Osteoblast (primary cell): ENCODE data around the gene SLF1. TPM values are rescaled to one million over a fixed set of nuclear protein-coding genes. Genes with fewer than 3 reads are reported as not detected.
"Not testable (repeated sequence)": the region's sequence is repeated elsewhere in the genome, so short reads cannot be mapped to it uniquely, and the experiment has no call there.

ENCODE experiments used
- DNase-seq: peaks from one replicate; pipeline ENCODE4 v3.0.0; 2011; ENCODE audit warnings: low spot score, mixed read lengths; ENCODE audit not compliant: insufficient read length; ENCODE audit errors: missing footprints
- H2AFZ ChIP-seq: 2 replicates; pipeline ENCODE4 v1.6.0; 2011; ENCODE audit warnings: mild to moderate bottlenecking, low read length
- H3K27ac ChIP-seq: 2 replicates; pipeline ENCODE4 v1.5.1; 2011; ENCODE audit warnings: mild to moderate bottlenecking, low read depth, low read length, moderate library complexity
- H3K27me3 ChIP-seq: 2 replicates; pipeline ENCODE4 v1.6.0; 2012; ENCODE audit warnings: mild to moderate bottlenecking, control low read depth, inconsistent platforms, low read length, moderate library complexity; ENCODE audit not compliant: insufficient read depth
- H3K36me3 ChIP-seq: 2 replicates; pipeline ENCODE4 v1.5.1; 2011; ENCODE audit warnings: mild to moderate bottlenecking, low read length, control low read depth, moderate library complexity; ENCODE audit not compliant: insufficient read depth
- H3K4me1 ChIP-seq: 2 replicates; pipeline ENCODE4 v1.5.1; 2011; ENCODE audit warnings: mild to moderate bottlenecking, low read length, control low read depth, moderate library complexity; ENCODE audit not compliant: insufficient read depth
- H3K4me2 ChIP-seq: 2 replicates; pipeline ENCODE4 v1.6.0; 2011; ENCODE audit warnings: mild to moderate bottlenecking, low read length; ENCODE audit not compliant: insufficient read depth
- H3K4me3 ChIP-seq: fragments of 200-600 bp; sonication (generic); 3 replicates; pipeline ENCODE4 v1.5.1; 2012; ENCODE audit warnings: mild to moderate bottlenecking, low read length, inconsistent platforms; ENCODE audit not compliant: insufficient read depth
- H3K79me2 ChIP-seq: 2 replicates; pipeline ENCODE4 v1.6.0; 2012; ENCODE audit warnings: mild to moderate bottlenecking, low read length, control low read depth, inconsistent platforms; ENCODE audit not compliant: insufficient read depth
- H3K9me3 ChIP-seq: 2 replicates; pipeline ENCODE4 v1.5.1; 2011; ENCODE audit warnings: low read depth, low read length, control low read depth
- H4K20me1 ChIP-seq: 2 replicates; pipeline ENCODE4 v1.6.0; 2012; ENCODE audit warnings: mild to moderate bottlenecking, low read length, control low read depth; ENCODE audit not compliant: insufficient read depth
- total RNA-seq: library from RNA; depleted of rRNA; stranded (reverse); fragments of >200 nt; gene quantifications from 2 replicates; pipeline ENCODE4 v1.2.3, GENCODE V29; 2012
- TF ChIP-seq, protein P1 (sequence below): IDR thresholded peaks from 2 replicates; pipeline ENCODE4 v1.5.1; 2011; ENCODE audit warnings: mild to moderate bottlenecking, low read depth, low read length, moderate library complexity; ENCODE audit errors: extremely low read depth

SLF1 gene
- total RNA-seq, result 4.7 and 6.5 TPM in 2 replicates

DNA sequence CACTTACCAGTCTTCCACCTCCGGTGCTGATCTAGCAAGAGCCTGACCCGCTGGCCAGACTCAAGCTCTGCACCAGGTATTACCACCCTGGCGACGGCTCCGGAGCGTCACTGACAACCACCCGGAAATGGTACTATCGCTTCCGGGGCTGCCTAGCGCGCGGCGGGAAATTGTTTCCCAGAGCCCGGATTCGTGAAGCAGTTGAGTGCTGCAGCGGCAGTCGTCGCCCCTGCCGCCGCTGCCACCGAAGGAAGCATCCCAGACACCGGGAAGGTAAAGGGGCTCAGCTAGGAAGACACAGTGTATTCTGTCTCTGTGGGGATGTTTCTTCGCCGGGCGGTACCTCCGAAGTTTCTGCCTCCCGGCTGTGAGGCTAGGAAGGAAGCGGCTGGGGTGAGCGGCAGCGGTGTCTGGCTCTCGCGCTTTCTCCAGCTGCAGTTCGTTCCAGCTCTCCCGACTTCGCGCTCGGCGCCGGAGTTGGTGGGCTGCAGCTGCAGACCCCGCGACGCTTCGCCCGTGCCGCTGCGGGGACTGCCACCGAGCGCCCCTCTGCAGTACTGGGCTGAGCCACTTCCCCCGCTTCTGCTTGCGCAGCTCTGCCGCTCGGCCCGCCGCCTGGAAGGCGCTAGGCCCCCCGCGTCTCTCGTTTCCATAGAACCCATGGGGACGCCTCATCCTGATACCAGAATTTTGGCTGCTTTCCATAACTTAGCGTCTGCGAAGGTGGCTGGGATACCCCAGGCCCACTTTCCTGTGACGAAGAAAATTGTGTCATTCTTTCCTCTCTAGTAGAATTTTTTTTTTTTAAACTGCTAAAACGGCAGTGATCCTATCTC lies at the start of gene SLF1, which contains the start of gene KIAA0825:
SLF1 (plus strand) TSS at position 177 of the 836 bp plus-strand sequence. CDS start 10,142 bp downstream, outside the sequence.
KIAA0825 (minus strand) TSS at position 112 of the 836 bp plus-strand sequence. CDS start 81,478 bp downstream, outside the sequence.
- H3K27ac ChIP-seq, result peak within 1 kb of the TSS; percentile 62
- H3K4me2 ChIP-seq, result peak within 1 kb of the TSS; percentile 79
- TF ChIP-seq, protein P1, sequence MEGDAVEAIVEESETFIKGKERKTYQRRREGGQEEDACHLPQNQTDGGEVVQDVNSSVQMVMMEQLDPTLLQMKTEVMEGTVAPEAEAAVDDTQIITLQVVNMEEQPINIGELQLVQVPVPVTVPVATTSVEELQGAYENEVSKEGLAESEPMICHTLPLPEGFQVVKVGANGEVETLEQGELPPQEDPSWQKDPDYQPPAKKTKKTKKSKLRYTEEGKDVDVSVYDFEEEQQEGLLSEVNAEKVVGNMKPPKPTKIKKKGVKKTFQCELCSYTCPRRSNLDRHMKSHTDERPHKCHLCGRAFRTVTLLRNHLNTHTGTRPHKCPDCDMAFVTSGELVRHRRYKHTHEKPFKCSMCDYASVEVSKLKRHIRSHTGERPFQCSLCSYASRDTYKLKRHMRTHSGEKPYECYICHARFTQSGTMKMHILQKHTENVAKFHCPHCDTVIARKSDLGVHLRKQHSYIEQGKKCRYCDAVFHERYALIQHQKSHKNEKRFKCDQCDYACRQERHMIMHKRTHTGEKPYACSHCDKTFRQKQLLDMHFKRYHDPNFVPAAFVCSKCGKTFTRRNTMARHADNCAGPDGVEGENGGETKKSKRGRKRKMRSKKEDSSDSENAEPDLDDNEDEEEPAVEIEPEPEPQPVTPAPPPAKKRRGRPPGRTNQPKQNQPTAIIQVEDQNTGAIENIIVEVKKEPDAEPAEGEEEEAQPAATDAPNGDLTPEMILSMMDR, result no peak
- peaks cover 62% of the 10 kb centered on the region for H3K79me2 ChIP-seq
- peak within 1 kb of the TSS; percentile 98 for H2AFZ ChIP-seq
- H3K9me3 ChIP-seq, result no peaks in the 10 kb centered on the region
- H3K4me1 ChIP-seq, result peaks cover 24% of the 10 kb centered on the region
- peak within 1 kb of the TSS; percentile 96 for H3K4me3 ChIP-seq
- DNase-seq, result peak; percentile 93
- no peaks in the 10 kb centered on the region for H3K27me3 ChIP-seq
- H4K20me1 ChIP-seq, result no peaks in the 10 kb centered on the region
- H3K36me3 ChIP-seq, result no peaks in the 10 kb centered on the region

DNA sequence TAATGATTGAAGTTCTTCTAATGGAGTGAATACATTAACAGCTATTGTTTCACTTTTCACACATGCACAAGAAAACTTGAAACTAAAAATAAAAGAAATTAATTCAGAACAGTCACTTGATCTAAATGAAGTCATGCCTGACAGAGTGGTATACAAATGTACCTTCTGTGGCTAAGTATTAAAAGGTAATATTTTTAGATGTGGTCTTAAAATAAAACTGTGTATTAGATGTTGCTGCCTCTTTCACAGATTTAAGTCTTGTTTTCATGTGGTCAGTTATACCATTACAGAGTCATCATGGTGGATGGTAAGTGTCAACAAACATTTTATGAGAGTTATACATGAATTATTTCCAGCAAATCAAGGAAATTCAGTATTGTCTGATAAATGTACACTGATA lies 47.1 kb upstream of the SLF1 start:
- TF ChIP-seq, protein P1, result no peak
- H2AFZ ChIP-seq, result no peak overlapping the region
- H3K4me2 ChIP-seq, result no peak overlapping the region
- no peaks in the 10 kb centered on the region for H3K36me3 ChIP-seq
- no peaks in the 10 kb centered on the region for H3K9me3 ChIP-seq
- H3K4me1 ChIP-seq, result no peaks in the 10 kb centered on the region
- no peak for DNase-seq
- H4K20me1 ChIP-seq, result no peaks in the 10 kb centered on the region
- H3K79me2 ChIP-seq, result no peaks in the 10 kb centered on the region
- no peak overlapping the region for H3K4me3 ChIP-seq
- H3K27ac ChIP-seq, result no peak overlapping the region
- no peaks in the 10 kb centered on the region for H3K27me3 ChIP-seq

DNA sequence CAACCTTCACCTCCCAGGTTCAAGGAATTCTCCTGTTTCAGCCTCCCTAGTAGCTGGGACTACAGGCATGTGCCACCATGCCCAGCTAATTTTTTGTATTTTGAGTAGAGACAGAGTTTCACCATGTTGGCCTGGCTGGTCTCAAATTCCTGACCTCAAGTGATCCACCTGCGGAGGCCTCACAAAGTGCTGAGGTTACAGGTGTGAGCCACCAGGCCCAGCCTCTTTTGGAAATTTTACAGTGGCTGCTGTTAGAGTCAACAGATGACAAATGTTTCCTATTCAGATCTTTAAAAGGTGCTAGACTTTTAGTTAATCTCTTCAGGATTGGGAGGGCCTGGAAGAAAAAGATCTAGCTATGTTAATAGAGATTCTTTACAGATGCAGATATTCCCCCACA lies 45.1 kb upstream of the SLF1 start:
- H3K79me2 ChIP-seq, H3K4me1 ChIP-seq, H3K36me3 ChIP-seq, H2AFZ ChIP-seq, H3K27ac ChIP-seq, H3K4me3 ChIP-seq, H3K4me2 ChIP-seq, H3K27me3 ChIP-seq, H4K20me1 ChIP-seq, DNase-seq, H3K9me3 ChIP-seq: not testable (repeated sequence)

DNA sequence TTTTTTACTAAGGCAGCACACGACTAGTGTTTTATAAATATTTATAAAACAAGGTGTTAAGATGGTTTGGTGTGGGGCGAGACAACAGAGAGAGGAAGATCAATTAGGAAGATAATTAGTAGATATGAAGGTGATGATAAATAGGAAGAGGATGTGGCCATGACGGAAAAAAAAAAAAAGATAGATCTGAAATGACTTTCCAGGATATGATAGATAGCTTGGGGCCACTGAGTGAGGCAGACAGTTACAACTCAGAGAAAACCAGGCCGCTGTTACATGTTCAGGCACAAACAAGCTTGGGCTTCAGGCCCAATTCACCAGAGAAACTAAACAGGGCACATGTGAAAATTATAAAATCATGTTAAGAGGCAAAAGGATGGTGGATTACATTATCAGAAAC lies 43.3 kb upstream of the SLF1 start:
- no peak for DNase-seq

More for the DNA sequence above, 43.3 kb upstream of the SLF1 start:
- Histone ChIP-seq H3K27me3 (no peaks in the 10 kb centered on the region), H3K79me2 (no peaks in the 10 kb centered on the region), H3K4me3 (no peak overlapping the region), H3K36me3 (no peaks in the 10 kb centered on the region), H4K20me1 (no peaks in the 10 kb centered on the region), H3K4me2 (no peak overlapping the region), H3K27ac (no peak overlapping the region), H3K9me3 (no peaks in the 10 kb centered on the region), H3K4me1 (no peaks in the 10 kb centered on the region), H2AFZ (no peak overlapping the region)
- TF ChIP-seq, protein P1, result no peak
